GM10248 (cell line): Measurements from ENCODE around the gene MED25.
A peak's percentile ranks its signal among the peaks of the same experiment; 100 is the strongest.

Experiments used
- CTCF ChIA-PET: fragments of 300-600 bp; sonication (Branson Sonifier 250); formaldehyde crosslinking; extraction: SDS; loops from one replicate; lab custom pipeline; 2021; ENCODE audit warnings: antibody characterized with exemption; lab: Yijun Ruan, JAX
- POLR2A ChIA-PET: fragments of 350-650 bp; sonication (Branson Sonifier 250); formaldehyde crosslinking; extraction: SDS; loops from one replicate; lab custom pipeline; 2020; ENCODE audit warnings: antibody characterized with exemption; lab: Yijun Ruan, JAX
- DNase-seq: peaks from one replicate; pipeline ENCODE4 v3.0.0; 2012; ENCODE audit errors: extremely low spot score
- TF ChIP-seq, protein P1 (sequence below): IDR thresholded peaks from 2 replicates; pipeline ENCODE4 v1.5.1; 2012; ENCODE audit warnings: mild to moderate bottlenecking, low read depth; ENCODE audit errors: extremely low read depth, missing control alignments, control extremely low read depth

The MED25 gene

DNA sequence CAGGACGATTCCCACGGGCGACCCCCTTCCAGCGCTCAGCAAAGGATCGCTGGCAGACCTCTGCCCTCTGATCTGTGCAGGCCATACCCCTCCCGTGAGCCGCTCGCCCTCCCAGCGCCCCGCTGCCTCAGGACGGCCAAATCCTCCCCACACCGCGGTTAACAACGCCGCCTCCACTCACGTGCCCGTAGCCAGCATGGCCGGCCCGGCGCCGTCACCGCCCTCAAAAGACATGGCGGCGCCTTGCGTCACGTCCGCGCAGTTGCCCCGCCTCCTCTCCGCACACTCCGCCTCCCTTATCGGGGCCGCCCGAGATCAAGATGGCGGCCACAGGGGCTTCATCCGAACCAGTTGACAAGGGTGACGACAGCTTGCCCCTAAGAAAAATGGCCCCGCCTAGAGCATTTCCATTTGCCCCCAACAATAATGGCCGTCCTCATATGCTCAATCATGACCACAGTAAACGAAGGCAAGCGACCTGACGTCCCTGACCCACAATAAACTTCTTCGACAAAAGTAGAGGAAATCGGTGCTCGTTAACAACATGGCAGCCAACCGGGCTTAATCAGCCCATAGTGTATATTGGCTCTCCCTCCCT, 58.4 kb downstream of the MED25 start:
- DNase-seq = peak; percentile 88
- CTCF ChIA-PET = interaction anchor here (0.8 to 1.5 kb wide), 6 partner anchors 14 to 63 kb away, joined by 3 to 4 read pairs (median 4); partner anchors contain the start of genes FUZ and PTOV1
- TF ChIP-seq, protein P1, sequence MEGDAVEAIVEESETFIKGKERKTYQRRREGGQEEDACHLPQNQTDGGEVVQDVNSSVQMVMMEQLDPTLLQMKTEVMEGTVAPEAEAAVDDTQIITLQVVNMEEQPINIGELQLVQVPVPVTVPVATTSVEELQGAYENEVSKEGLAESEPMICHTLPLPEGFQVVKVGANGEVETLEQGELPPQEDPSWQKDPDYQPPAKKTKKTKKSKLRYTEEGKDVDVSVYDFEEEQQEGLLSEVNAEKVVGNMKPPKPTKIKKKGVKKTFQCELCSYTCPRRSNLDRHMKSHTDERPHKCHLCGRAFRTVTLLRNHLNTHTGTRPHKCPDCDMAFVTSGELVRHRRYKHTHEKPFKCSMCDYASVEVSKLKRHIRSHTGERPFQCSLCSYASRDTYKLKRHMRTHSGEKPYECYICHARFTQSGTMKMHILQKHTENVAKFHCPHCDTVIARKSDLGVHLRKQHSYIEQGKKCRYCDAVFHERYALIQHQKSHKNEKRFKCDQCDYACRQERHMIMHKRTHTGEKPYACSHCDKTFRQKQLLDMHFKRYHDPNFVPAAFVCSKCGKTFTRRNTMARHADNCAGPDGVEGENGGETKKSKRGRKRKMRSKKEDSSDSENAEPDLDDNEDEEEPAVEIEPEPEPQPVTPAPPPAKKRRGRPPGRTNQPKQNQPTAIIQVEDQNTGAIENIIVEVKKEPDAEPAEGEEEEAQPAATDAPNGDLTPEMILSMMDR = no peak
- POLR2A ChIA-PET = interaction anchor here (0.6 to 1.5 kb wide), 5 partner anchors 12 to 110 kb away, joined by 3 to 11 read pairs (median 3); partner anchors contain the start of genes AP2A1, ATF5 and NUP62

- ChIA-PET CTCF (interaction anchor here (0.8 to 1.2 kb wide), 3 partner anchors 13 to 64 kb away, joined by 3 to 4 read pairs (median 3); partner anchors contain the start of gene FUZ), POLR2A (interaction anchor here (0.6 to 1.5 kb wide), 7 partner anchors 11 to 111 kb away, joined by 3 to 11 read pairs (median 3); partner anchors contain the start of genes AP2A1, ATF5 and NUP62)
- DNase-seq = peak; percentile 95
- TF ChIP-seq, protein P1 = no peak
These were observed 59.2 kb downstream of the MED25 start, which contains the start of the genes AKT1S1 and TBC1D17 for GRCh38 chr19:49877020-49877878. AKT1S1 (minus strand) TSS chr19:49877355; CDS start chr19:49873295, 4,060 bp downstream. TBC1D17 (plus strand) TSS chr19:49877702; CDS start chr19:49877724, 22 bp downstream.

- ChIA-PET CTCF (interaction anchor here (1.2 kb wide), 1 partner anchor 12 kb away, joined by 4 read pairs; no protein-coding TSS in a partner anchor), POLR2A (interaction anchor here (0.6 kb wide), 1 partner anchor 10 kb away, joined by 3 read pairs; no protein-coding TSS in a partner anchor)
- TF ChIP-seq, protein P1 = no peak
- DNase-seq = peak; percentile 97
These were observed 60.0 kb downstream of the MED25 start for GRCh38 chr19:49877879-49878743.

GRCh38 chr19:49878744-49879070, 60.6 kb downstream of the MED25 start:
- no peak for DNase-seq
- ChIA-PET POLR2A (no interaction called here), CTCF (no interaction called here)
- TF ChIP-seq, protein P1 = no peak

DNA sequence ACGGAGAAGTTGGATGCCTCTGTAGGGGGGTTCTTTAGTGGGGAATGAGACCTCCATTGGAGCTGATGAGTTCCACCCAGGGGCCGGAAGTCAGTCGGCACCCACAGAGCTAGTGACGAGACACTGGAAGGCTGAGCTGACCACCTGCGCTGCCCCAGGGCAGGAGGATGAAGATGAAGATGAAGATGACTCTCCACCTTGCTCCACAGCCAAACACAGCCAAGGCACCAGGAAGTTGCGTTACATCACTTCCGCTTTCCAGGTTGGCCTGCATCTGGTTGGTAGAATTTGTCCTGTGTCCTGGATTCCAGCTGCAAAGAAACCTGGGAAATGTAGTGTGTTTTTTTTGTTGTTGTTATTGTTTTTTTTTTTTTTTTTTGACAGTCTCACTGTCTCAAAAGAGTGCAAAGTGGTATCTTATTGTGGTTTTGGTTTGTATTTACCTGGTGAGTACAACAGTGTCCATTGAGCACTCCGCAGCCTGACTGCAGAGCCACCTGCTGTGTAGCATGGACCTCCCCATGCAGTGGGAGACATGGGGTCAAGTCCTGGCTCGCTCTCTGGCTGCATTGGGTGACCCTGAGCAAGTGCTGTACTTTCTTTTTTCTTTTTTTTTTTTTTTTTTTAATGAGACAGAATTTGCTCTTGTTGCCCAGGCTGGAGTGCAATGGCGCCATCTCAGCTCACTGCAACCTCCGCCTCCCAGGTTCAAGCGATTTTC, 61.3 kb downstream of the MED25 start:
- TF ChIP-seq, protein P1 = no peak
- CTCF ChIA-PET = no interaction called here
- DNase-seq = no peak
- POLR2A ChIA-PET = no interaction called here
